Spleen (tissue), 11 donors: Measurements from ENCODE around the gene MGAT5. TPM values are rescaled to one million over a fixed set of nuclear protein-coding genes. Genes with fewer than 3 reads are reported as not detected.
"Not testable (repeated sequence)": the region's sequence is repeated elsewhere in the genome, so short reads cannot be mapped to it uniquely, and the experiment has no call there.

ENCODE experiments used
- DNase-seq: peaks from one replicate; pipeline ENCODE4 v3.0.0-alpha.2; 2020
- H3K27ac ChIP-seq, 8 donors: fragments of 200-600 bp; sonication (generic) in 7 of 8; 1 replicate in 4 of 8; 2 replicates in 4 of 8; pipeline versions ENCODE4 v1.5.0 to v1.8.0; 2016 to 2021; ENCODE audit warnings: inconsistent platforms in 4 of 8, mild to moderate bottlenecking in 4 of 8, moderate library complexity in 1 of 8
- H3K27me3 ChIP-seq, 7 donors: fragments of 200-600 bp; sonication (generic) in 6 of 7; replicated peaks in 1 of 7; 1 replicate in 4 of 7; 2 replicates in 3 of 7; pipeline versions ENCODE4 v1.5.0 to v1.8.0; 2016 to 2021; ENCODE audit warnings: inconsistent platforms in 3 of 7, mild to moderate bottlenecking in 1 of 7
- H3K36me3 ChIP-seq, 6 donors: fragments of 200-600 bp; sonication (generic) in 5 of 6; 1 replicate in 4 of 6; 2 replicates in 2 of 6; pipeline versions ENCODE4 v1.5.0 to v1.8.0; 2016 to 2021; ENCODE audit warnings: inconsistent platforms in 2 of 6
- H3K4me1 ChIP-seq, 6 donors: fragments of 200-600 bp; sonication (generic) in 5 of 6; 1 replicate in 3 of 6; 2 replicates in 3 of 6; pipeline versions ENCODE4 v1.5.0 to v1.8.0; 2016 to 2021; ENCODE audit warnings: inconsistent platforms in 3 of 6
- H3K4me3 ChIP-seq, 8 donors: fragments of 200-600 bp; sonication (generic) in 7 of 8; 1 replicate in 4 of 8; 2 replicates in 4 of 8; pipeline versions ENCODE4 v1.5.0 to v1.8.0; 2016 to 2021; ENCODE audit warnings: inconsistent platforms in 4 of 8, mild to moderate bottlenecking in 4 of 8, moderate library complexity in 2 of 8
- H3K9me3 ChIP-seq, 8 donors: fragments of 200-600 bp; sonication (generic) in 7 of 8; 1 replicate in 4 of 8; 2 replicates in 4 of 8; pipeline versions ENCODE4 v1.5.0 to v1.8.0; 2016 to 2021; ENCODE audit warnings: inconsistent platforms in 4 of 8
- POLR2A ChIP-seq, 3 donors: fragments of 450-650 bp; IDR thresholded peaks; one replicate each; pipeline ENCODE4 v1.5.1; 2017; ENCODE audit warnings: antibody characterized with exemption in 3 of 3, mild to moderate bottlenecking in 1 of 3
- POLR2AphosphoS5 ChIP-seq, 3 donors: sonication (generic); formaldehyde crosslinking; IDR thresholded peaks; one replicate each; pipeline ENCODE4 v1.5.1; 2017; ENCODE audit warnings: antibody characterized with exemption in 3 of 3
- WGBS, 5 donors: extraction: QIAGEN DNeasy Blood & Tissue Kit in 3 of 5; methylation state at CpG; one replicate each; pipeline versions ENCODE4 v1.1.5 to v1.1.7; 2013 to 2018; 5-methylcytosine and 5-hydroxymethylcytosine counted together
- intact Hi-C: fragments of 100-400 bp; cut with DNase I; formaldehyde crosslinking; loops from one replicate; pipeline ENCODE4 v1.15.0; 2023; ENCODE audit warnings: low total_unique reads
- polyA plus RNA-seq, 3 donors: library from polyadenylated mRNA; stranded (reverse); fragments of 200-250 nt; gene quantifications; one replicate each; pipeline ENCODE4 v1.2.1, GENCODE V29; 2013
- total RNA-seq, 7 donors: library from RNA; depleted of rRNA in 3 of 7; stranded (reverse); fragments of >200 nt in 3 of 7; fragmentation: NEBNext Ultra II Directional in 4 of 7; extraction: Animal tissue kit (Norgen Biotek cat#: 25700) in 4 of 7; gene quantifications; one replicate each; pipeline versions ENCODE4 v1.1.0 to v1.2.1, GENCODE V29; 2016 to 2021
- TF ChIP-seq, protein P1 (sequence below), 11 experiments: fragments of 200-600 bp in 7 of 11; fragments of 450-650 bp in 4 of 11; sonication (generic) in 4 of 11; IDR thresholded peaks in 8 of 11; conservative IDR thresholded peaks in 3 of 11; 1 replicate in 7 of 11; 2 replicates in 4 of 11; pipeline versions ENCODE4 v1.4.0 to v1.8.0; 2016 to 2021; ENCODE audit warnings: antibody characterized with exemption in 11 of 11, inconsistent platforms in 4 of 11, mild to moderate bottlenecking in 1 of 11
- donor health status: healthy with polysubstance abuse.
- donor health status: DM: no; HTN: no; CAD: no; lungs with moderate emphysema.
- donor health status: DM: no; HTN: no; CAD: no.
- donor health status: Bipolar disorder and iron deficiency.
- donor health status: healthy.
- donor health status: DM: no; HTN: no; CAD: no.
- donor health status: DM: yes; HTN: yes; CAD: no.

MGAT5 gene
- total and polyA plus RNA-seq, 10 donors: 11.2 to 110 (median 91.9) TPM

DNA sequence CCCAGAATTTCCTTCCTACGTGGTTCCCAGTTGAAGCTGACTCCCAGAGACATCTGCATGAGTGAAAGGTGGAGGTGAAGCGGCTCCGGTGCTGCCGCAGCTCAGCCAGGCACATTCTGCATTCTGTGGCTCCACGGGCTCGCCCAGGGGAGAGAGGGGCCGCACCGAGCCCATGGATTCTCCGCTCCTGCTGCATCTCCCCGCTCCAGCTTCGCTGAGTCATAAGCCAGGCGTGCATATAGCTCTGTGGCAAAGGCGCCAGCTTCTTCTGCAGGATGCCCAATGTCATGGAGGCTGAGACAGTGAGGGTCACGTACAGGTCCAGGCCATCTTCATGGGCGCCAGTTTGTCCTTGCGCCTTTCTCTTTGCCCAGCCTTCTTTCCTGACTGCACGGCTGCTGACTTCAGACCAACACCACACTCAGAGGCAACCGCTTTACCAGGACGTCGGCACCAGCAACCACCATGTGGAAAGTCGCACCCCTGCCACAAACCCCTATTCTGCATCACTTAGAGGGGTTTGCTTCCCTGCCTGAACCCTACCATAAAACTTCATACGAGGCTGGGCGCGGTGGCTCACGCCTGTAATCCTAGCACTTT lies 215.7 kb downstream of the MGAT5 start:
- 90 to 97% (median 94%) methylated on average over 24 to 25 of the region's 25 CpGs for WGBS, 5 donors
- Histone ChIP-seq H3K4me1 (no peaks in the 10 kb centered on the region), H3K27ac (no peak overlapping the region), H3K27me3 (no peaks in the 10 kb centered on the region), H3K4me3 (no peak overlapping the region), H3K9me3 (peaks cover 0 to 24% (median 20%) of the 10 kb centered on the region in 8 donors), H3K36me3 (no peaks in the 10 kb centered on the region)
- TF ChIP-seq POLR2AphosphoS5 (IDR thresholded peaks at IDR 0.05): no peak
- no peak for TF ChIP-seq POLR2A (IDR thresholded peaks at IDR 0.05)
- TF ChIP-seq, protein P1, sequence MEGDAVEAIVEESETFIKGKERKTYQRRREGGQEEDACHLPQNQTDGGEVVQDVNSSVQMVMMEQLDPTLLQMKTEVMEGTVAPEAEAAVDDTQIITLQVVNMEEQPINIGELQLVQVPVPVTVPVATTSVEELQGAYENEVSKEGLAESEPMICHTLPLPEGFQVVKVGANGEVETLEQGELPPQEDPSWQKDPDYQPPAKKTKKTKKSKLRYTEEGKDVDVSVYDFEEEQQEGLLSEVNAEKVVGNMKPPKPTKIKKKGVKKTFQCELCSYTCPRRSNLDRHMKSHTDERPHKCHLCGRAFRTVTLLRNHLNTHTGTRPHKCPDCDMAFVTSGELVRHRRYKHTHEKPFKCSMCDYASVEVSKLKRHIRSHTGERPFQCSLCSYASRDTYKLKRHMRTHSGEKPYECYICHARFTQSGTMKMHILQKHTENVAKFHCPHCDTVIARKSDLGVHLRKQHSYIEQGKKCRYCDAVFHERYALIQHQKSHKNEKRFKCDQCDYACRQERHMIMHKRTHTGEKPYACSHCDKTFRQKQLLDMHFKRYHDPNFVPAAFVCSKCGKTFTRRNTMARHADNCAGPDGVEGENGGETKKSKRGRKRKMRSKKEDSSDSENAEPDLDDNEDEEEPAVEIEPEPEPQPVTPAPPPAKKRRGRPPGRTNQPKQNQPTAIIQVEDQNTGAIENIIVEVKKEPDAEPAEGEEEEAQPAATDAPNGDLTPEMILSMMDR (IDR thresholded peaks at IDR 0.05 in 8 of 11, conservative IDR thresholded peaks at IDR 0.05 in 3 of 11): no peak
- DNase-seq: no peak
- intact Hi-C loops: no loop called here

DNA sequence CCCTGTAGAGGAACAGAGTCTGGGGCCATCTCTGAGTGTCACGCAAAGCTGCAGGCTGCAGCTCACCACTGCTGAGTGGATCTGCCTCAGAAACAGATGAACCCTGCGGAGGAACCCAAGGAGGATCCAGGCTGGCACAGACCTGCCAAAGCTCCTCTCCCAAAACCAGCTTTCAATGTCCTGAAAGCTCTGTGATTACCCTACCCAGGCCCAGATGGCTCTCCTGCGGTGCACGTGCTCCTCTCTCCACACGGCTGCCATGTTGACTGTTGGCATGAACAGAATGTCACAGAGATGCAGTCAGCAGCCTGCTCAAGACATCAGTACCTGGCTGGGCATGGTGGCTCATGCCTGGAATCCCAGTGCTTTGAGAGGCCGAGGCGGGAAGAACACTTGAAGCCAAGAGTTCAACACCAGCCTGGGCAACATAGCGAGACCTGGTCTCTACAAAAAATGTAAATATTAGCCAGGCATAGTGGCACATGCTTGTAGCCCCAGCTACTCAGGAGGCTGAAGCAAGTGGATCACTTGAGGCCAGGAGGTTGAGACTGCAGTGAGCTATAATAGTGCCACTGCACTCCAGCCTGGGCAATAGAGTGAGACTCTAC lies 216.8 kb downstream of the MGAT5 start:
- Histone ChIP-seq H3K27me3 (no peaks in the 10 kb centered on the region), H3K36me3 (no peaks in the 10 kb centered on the region), H3K27ac (no peak overlapping the region), H3K4me1 (no peaks in the 10 kb centered on the region), H3K4me3 (no peak overlapping the region), H3K9me3 (peaks cover 0 to 26% (median 20%) of the 10 kb centered on the region in 8 donors)
- no peak for DNase-seq
- WGBS, 5 donors: 90 to 100% (median 94%) methylated on average over 6 to 8 of the region's 8 CpGs
- TF ChIP-seq POLR2A (IDR thresholded peaks at IDR 0.05) (no peak), POLR2AphosphoS5 (IDR thresholded peaks at IDR 0.05) (no peak)
- TF ChIP-seq, protein P1 (IDR thresholded peaks at IDR 0.05 in 8 of 11, conservative IDR thresholded peaks at IDR 0.05 in 3 of 11): no peak
- intact Hi-C loops: no loop called here

DNA sequence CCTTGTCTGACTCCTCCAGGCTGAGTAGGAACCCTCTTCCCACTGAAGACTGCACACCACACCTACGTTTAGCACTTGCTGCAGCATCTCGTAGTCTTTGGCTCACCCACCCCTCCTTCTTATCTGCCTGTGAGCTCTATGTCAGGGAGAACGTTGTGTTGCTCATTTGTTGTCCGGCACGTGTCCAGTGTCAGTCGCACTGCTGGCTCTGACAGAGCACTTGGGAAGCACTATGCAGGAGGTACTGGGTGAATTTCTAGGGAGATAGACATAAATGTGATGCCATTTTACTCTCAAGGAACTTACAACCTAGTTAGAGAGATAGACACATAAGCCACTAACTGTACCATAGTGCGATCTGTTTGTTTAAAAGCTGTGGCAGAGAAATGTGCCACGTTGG lies 223.1 kb downstream of the MGAT5 start:
- peaks cover 0 to 26% (median 20%) of the 10 kb centered on the region in 8 donors for H3K9me3 ChIP-seq
- H3K4me1 ChIP-seq, H3K27me3 ChIP-seq, H3K27ac ChIP-seq, H3K4me3 ChIP-seq, DNase-seq, intact Hi-C loops, H3K36me3 ChIP-seq: not testable (repeated sequence)
- 85 to 93% (median 91%) methylated on average over 8 of the region's 8 CpGs for WGBS, 5 donors

DNA sequence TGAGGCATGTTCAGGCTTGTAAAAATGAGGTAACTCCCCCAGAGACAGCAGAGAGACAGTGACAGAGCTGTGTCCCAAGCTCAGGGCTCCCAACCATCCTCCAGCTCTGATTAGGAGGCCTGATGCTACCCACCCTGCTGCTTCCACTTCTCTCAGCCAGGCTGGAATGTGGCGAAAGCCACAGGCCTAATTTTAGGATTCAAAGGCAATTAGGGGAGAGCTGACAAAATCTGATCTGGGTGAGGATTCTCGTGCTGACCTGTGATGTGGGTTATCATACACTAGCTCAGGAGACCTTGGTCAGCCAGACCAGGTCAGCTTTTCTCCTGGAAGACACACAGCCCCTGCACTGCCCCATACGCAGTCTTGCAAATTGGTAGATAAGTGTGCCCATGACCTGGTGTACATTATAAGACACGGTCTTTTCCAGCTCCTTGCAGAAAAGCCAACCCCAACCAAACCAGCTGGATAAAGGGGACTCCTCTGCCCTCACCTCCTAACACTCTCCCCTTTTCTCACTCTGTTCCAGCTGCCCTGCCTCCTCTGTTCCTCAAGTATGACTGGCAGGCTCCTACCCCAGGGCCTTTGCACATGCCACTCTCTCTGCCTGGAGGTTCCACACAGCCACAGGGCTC lies 225.9 kb downstream of the MGAT5 start:
- H3K36me3 ChIP-seq: no peaks in the 10 kb centered on the region
- 74 to 93% (median 88%) methylated on average over 4 of the region's 4 CpGs for WGBS, 5 donors
- H3K4me1 ChIP-seq: no peaks in the 10 kb centered on the region
- H3K27me3 ChIP-seq: no peaks in the 10 kb centered on the region
- no peak for DNase-seq
- no peak for TF ChIP-seq POLR2AphosphoS5 (IDR thresholded peaks at IDR 0.05)
- TF ChIP-seq, protein P1 (IDR thresholded peaks at IDR 0.05 in 8 of 11, conservative IDR thresholded peaks at IDR 0.05 in 3 of 11): no peak
- no peak overlapping the region for H3K4me3 ChIP-seq
- H3K27ac ChIP-seq: no peak overlapping the region
- H3K9me3 ChIP-seq: peaks cover 0 to under 1% (median 0%) of the 10 kb centered on the region in 8 donors
- intact Hi-C loops: no loop called here
